NOMO-1 treated with dmso at 0.1 percent for 144 hours (cell line): ENCODE measurements around the gene KIF26A.
"Not testable (repeated sequence)": the region's sequence is repeated elsewhere in the genome, so short reads cannot be mapped to it uniquely, and the experiment has no call there.

Experiments used
- DNase-seq: peaks from one replicate; lab custom pipeline; 2025; ENCODE audit not compliant: unreplicated experiment; lab: John Stamatoyannopoulos, UW

Gene KIF26A

DNA sequence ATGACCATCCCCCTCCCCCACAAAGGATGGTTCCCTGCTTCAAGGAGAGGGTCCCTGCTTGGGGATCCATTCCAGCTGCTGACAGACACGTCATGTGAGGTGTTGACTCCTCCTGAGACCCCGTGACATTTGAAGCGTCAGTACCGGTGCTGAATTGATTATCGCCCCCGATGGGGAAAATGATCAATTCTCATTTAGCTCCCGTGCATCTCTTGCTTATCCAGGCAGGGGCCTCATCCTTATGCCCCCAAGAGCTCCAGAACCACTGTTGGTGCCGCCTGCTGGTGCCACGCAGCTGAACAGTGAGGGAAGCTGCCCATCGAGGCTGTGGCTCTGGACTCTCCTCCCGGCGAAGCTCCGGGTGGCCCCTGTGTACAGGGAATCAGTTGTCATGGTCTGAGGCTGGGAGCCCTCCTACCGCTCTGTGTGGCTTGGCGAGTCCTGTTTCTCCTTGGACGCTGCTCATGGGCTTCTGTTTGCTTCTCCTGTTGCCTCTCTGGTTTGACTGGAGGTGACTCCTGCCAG lies 4.6 kb downstream of the KIF26A start:
- no peak for DNase-seq

DNA sequence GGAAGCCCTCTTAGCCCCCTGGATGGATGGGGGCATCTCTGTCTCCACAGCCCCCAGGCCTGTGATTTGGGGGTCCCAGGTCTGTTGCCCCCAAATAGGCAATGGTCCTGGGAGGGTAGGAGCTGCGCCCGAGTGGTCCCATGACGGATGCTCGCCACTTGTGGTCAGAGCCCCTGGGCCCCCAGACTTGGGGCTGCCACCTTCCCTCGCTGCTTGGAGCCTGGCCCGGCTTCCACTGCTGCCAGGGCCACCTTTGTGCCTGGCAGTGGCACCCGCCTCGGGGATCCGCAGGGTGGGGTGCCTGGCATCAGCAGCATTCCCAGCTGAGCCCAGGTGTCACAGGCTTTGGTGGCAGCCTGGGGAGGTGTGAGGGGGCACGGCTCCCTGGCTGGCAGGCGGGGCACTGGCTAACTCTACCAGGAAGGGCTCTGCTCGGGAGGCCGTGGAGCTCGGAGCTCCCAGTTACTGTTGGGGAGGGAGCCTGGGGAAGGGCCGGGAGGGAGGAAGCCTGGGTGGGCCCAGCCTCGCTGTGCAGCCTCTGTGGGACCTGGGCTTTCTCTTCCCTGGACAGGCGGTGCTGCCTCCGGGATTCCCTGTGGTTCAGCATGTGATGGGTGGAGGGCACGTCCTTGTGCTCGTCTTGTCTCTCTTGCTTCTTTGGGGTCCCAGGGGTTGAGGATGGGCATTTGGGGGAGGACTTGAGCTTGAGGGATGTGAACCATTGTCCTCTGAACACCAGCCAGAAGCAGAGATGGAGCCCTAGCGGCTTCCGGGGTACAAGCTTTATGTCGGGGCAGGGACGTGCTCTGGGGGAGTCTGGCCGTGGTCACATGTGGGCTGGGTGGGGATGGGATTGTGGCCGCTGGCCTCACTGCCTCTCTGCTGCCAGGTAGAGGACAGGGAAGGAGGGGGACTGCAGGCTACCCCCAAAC lies 5.4 kb downstream of the KIF26A start:
- DNase-seq = no peak

DNA sequence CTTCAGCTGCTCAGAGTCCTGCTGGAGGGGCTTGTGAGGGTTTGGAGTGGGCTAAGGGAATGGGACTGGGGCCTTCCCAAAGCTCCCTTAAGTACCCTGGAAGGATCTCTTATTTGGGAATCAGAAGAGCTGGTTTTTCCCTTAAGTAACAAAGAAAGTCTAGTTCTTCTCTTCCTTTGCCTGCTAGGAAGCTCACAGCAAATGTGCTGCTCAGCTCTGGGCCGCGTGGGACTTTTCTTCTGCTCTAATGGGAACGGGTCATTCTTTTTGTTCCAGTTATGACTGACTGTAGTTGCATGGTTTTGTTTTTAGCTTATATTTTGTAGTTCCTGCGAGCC lies 6.0 kb downstream of the KIF26A start:
- DNase-seq = no peak

DNA sequence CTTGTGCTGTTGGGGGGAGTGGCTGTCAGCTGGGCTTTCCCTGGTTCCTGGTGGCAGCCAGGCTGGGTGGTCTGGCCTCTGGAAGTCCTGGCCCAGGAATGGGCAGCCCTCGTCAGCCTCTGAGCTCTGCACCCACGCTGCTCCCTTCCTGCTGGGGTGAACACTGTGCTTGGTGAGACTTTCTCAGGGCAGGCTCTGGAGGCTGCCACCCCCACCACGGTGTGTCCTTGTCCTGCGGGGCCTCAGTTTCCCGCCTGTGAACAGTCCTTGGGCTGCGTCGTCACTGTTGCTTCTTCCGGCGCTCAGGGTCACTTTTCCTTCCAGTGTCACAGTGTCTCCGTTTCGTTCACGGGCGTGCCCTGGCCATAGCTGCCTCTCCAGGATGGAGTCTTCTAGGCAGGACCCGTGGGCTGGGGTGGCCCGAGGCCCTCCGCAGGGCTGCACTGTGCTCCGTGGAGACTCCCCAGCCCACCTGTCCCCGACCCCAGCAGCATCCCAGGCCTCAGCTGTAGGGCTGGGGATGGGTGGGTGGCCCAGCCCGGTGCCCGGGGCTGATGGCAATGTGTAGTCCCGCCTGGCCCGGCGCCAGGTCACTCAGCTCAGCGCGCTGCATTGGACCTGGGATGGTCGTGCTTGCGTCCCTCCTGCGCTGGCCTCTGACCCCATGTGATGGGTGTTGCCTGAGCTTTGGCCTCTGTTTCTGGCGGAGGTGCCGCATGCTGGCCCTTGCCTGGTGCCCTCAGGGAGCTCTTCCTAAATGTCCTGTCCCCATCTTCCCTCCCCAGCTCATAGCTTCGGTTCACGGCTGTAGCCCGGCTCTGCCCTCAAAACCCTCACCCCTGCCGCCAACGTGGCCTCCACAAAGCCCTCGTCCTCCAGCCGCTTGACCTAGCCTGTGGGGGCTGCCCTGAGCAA lies 6.8 kb downstream of the KIF26A start:
- DNase-seq = no peak

DNA sequence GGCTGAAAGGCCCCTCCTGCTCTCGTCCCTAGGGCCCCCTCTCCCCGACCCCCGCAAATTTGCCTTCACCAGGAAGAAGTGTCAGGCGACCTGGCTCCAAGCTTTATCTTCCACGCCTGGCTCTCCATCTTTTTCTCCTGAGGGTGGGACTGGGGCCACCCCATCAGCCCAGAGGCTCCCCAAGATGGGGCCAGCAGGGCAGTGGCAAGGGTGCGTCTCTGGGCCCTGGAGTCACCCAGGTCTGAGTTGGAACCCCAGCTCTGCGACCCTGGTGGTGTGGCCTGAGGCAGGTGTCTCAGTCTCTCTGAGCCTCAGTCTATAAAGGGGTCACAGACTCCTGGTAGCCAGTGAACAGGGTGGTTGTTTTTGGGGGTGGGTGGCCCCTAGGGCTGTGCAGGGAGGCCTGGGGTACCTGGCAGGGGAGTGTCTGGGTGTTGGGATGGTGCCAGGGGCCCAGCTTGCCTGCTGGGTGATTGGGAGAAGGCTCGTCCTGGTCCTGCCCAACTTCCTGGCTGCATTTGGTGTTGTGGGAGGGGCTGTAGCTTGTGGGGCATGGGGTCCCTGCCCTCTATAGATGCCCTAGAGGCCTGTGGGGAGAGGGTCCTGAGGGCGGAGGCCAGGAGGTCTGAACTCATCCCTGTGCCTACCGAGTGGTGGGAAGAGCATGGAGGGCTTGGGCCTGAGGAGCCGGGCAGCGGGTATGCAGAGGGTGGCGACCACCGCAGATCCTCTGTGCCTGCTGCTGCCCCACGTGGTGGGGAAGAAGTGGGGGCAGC lies 7.6 kb downstream of the KIF26A start:
- DNase-seq = no peak

DNA sequence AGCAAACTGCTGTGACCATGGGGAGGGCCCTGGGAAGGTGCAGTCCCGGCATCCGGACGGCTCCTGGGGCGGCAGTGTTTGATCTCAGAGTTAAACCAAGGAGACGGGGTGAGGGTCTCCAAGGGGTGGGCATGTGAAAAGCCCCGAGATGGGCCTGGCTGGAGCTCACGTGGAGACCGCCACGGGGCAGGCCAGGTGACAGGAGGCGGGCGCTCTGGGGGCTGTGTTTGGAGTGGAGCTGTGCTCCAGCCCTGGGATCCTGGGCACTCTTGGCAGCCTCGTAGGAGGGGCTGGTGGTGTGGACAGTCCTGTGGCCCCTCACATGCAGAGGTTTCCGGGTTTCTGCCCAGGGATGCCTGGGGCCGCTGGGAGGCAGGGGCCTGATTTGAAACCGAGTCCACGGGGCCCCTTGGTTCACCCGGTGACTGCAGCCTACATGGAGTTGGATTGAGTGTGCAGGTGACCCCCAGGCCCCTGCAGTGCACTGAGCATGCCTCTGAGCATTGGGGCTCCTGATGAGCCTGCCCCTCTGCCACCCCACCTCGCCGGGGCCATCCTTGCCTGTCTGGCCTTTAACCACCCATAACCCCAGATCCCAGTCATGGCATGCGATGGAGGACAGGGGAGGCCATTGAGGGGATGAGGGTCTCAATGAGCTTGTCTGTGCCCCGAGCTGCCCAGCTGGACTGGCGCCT lies 8.4 kb downstream of the KIF26A start:
- no peak for DNase-seq

DNA sequence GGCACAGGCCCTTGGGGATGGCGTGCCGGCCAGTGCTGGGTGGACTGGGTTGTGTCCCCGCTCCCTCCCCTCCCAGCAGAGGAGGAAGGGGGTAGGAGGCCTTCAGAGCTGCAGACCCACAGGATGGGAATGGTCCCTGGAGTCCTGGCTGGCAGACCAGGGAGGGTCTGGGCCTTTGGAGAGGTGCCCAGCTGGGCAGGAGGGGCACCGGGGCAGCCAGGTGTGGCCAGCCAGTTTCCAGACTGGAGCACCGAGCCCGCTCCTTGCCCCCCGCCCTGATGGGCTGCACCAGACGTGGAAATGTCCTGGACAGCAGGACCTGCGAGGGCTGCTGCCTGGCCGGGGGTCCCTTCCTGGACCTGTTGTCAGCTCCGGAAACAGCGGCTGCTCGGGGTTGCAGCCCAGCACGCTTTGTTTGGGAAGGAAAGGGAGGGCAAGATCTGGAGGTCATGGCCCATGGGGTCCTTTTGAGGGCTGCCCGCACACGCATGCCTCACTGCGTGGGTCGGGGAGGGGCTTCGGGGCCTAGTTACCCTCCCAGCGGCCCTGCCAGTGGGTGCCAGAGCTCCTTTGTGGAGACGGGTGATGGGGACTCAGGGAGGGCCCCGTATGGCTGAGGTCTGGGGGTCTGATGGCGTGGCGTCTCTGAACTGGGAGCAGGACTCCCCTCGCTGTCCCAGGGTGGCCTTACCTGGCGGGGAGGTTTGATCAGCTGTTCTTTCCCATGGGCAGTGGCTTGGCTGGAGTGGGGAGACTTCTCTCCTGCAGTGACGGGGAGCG lies 9.1 kb downstream of the KIF26A start:
- DNase-seq = no peak

DNA sequence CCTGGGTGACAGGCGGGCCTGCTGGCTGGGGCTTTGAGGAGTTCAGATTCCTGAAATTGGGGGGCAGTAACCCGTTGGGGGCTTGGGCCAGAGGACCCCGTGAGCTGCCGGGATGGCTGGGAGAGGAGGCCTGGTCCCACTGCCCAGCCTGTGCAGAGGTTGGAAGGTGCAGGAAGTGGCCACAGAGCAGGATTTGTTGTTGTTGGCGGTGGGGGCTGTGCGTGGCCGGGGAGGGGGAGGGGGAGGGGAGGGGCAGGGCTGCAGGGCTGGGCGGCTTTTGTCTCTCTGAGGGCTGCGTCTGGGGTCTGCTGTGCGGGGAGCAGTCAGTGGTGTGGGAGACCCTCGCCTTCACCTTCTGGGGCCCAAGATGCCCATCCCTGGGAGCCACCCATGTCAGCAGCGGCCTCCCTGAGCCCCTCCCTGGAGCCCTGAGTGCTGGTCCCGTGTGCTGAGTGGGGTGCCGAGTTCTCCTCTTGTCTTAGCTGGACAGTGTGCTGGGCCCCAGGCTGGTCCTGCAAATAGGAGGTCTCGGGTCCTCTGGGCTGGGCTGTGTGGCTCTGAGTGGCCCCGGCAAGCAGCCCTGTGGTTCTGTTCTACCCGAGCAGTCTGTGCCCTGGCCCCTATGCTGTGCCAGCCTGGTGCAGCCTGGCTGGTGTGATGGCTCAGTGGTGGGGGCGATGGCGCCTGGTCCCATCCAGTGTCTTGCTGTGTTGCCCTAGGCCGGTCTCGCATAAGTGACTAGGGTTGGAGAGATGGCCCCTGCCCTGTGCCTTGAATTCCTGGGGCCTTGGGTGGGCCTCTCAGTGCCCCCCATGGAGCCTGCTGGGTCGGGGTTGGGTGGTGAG lies 10.3 kb downstream of the KIF26A start:
- no peak for DNase-seq

DNA sequence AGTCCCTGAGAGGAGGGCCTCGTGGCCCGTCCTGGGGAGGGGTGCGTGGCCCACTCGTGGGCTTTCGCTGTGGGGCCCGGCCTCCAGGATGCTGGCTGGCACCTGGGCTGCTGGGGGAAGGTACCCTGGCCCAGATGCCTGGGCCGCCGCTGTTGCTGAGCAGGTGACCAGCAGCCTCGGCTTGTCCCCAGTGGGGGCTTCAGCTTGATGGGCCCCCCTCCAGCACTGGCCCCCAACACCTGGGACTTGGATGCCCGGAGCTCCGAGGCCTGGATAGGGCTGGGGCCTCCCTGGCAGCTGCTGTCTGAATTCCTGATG lies 10.8 kb downstream of the KIF26A start:
- DNase-seq = no peak

DNA sequence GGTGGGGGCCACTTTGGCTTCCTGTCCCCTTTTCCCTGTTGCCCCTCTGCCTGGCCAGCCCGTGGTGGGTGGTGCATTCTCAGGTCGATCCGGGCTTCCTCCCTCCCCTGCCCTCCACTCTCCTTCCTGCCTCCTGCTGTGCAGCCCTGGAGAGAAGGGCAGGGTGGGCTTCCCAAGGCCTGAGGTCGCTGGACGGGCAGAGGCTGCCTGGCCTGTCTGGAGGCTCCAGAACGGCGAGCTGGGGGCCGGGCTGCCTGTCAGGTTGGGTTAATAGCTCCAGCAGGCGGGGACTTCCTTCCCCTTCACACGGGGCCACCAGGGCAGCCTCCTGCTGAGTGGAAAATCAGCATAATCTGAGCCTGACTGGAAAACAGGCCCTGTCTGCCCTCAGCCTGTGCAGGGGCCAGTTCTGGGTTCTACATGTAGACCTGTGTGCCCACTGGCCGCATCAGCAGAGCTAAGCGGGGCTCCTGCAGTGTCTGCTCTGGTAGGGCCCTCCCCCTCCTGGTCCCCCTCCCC lies 11.3 kb downstream of the KIF26A start:
- DNase-seq = no peak

DNA sequence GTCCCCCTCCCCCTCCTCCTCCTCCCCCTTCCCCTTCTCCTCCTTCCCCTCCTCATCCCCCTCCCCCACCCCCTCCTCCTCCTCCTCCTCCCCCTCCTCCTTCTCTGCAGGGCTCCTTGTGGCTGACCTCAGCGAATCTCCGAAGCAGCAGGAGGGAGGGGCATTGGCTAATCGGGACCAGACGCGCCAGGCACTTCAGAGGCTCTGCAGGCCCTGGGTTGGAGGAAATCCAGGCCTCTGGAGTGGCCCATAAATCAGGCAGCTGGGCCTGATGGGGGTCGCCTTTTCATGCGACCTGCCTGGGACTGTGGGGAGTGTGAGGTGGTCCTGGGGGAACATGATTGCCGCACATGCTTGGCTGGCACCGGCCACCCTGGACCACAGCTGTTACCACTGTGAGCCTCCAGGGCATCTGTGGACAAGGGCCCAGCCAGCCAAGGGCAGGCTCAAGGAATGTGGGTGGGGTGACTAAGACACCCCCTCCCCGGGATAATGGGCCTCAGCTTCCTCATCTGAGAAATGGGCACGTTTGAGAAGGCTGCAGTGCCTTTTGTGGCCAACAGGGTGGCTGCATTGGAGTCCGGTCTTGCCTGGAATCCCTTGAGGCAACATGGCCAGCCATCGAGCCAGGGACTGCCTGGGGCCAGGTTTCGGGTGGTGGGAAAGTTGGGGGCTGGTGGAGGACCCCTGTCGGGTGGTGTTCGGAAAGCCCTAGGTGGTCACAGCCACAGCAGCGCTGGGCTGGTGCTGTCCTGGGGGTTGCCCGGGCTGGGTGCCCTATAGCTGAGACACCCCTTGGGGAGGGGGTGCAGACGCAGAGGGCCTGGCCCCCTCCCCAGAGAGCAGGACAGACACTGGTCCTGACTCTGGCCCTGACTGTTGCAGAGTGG lies 12.0 kb downstream of the KIF26A start:
- no peak for DNase-seq

DNA sequence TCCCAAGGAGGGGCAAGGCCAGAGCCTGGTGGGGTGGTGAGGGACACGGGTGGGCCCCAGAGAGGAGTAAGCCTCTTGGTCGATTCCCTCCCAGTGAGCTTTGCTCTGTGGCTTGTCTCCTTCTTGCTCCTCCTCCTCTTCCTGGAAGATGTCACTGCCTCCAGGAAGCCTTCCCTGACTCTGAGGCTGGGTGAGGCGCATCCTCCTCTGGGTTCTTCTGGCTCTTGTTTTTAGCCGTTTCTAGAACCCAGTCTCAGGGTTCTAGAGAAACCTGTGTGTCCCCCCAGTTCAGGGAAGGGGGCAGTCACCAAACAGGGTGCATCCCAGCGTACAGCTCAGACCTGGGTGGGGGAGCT lies 12.6 kb downstream of the KIF26A start:
- DNase-seq = no peak

DNA sequence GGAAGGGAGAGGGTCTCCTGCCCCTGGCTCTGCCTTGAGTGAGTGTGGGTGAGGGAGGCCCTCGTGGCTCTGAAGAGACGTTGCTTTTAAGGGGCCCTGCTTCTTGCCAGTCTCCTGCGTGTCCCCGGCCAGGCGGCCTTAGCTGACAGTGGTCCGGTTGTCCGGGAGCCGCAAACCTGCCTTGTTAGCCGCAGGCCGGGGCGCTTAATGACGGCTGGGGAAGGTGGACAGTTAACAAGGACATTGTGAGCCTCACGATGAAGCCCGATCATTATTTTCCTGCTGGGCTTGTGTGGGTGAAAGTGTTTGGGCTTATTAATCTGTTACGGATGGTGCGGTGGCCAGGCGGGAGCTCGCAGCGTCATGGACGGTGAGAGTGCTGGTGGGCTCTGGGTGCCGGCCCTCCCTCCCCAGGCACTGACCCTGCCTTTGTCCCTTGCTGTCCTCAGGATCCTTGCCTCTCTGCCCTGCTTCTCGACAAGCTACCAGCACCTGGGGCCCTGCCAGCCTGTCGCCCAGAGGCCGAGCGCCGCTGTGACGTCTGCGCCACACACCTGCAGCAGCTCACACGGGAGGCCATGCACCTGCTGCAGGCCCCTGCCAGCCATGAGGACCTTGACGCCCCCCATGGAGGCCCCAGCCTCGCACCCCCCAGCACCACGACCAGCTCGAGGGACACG lies 13.3 kb downstream of the KIF26A start:
- no peak for DNase-seq

DNA sequence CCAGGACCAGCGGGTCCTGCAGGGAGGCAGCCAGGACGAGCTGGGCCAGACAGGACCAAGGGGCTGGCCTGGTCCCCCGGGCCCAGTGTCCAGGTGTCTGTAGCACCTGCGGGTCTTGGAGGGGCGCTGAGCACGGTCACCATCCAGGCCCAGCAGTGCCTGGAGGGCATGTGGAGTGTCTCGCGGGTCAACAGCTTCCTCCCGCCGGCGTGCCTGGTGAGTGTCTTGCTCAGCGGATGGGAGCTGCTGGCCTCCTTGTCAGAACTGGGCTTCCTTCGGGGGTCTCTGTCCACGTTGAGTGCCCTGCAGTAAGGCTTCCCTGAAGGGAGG lies 13.8 kb downstream of the KIF26A start:
- no peak for DNase-seq

DNA sequence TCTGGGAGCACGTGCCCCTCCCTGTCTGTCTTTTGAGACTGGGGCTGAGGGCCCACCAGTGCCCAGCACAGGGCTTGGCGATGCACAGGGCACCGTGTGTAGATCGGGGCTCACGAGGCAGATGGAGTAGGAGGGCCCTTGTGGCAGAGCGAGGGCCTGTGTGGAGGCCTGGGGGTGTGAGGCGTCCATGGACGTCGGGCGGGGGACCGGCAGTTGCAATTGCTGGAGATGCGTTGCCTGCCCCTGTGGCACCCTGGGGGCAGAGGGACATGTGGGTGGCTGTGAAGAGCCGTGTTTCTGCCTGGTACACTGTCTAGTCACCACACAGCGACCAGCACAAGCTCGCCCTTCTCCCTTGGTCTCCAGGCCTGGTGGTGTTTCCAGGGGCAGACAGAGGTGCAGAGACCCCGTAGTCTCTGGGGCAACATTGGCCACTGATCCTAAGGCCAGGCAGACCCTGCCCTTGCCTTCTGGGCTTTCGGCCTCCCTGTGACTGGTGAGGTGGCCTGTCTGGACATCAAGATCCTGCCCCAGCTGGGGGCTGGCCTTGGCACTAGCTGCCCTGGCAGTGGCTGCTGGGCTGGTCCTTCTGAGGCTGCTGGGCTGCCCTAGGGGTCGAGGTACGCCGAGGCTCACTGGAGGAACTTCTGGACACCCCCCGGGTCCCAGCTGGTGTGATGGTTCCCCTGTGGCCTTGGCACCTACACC lies 14.5 kb downstream of the KIF26A start:
- no peak for DNase-seq

DNA sequence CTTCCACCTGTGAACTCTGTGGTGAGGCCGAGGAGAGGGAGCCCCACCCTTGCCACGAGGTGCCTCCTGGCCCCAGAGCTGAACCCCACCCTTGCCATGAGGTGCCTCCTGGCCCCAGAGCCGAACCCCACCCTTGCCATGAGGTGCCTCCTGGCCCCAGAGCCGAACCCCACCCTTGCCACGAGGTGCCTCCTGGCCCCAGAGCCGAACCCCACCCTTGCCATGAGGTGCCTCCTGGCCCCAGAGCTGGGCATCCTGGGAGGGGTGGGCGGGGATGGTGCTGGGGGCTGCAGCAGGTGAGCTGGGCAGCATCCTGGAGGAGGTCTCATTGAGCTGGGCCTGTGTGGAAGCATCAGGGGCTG lies 15.0 kb downstream of the KIF26A start:
- DNase-seq = not testable (repeated sequence)

DNA sequence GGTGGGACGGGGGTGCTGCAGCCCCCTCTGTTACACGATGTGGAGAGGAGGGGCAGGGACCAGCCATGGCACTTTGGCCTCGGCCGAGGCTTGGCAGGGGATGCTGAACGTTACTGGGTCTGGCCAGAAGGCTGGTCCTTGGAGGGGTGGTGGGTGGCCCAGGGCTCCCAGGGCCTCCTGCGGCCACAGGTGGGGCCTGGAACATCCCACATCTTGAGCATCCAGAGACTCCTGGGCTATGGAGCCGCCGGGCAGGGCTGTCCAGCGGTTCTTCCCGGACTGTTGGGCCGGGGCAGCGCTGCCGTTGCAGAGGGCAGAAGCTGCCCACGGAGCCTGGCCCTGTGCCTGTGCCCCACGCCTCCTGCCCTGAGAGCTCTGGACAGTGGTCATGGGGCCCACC lies 15.9 kb downstream of the KIF26A start:
- DNase-seq = no peak
